NCI-H1105 (cell line): Measurements from ENCODE around the gene SELENOH.
"Not testable (repeated sequence)": the region's sequence is repeated elsewhere in the genome, so short reads cannot be mapped to it uniquely, and the experiment has no call there.

Experiments used
- DNase-seq: peaks from one replicate; lab custom pipeline; 2025; lab: John Stamatoyannopoulos, UW

Gene SELENOH, protein sequence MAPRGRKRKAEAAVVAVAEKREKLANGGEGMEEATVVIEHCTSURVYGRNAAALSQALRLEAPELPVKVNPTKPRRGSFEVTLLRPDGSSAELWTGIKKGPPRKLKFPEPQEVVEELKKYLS

DNA sequence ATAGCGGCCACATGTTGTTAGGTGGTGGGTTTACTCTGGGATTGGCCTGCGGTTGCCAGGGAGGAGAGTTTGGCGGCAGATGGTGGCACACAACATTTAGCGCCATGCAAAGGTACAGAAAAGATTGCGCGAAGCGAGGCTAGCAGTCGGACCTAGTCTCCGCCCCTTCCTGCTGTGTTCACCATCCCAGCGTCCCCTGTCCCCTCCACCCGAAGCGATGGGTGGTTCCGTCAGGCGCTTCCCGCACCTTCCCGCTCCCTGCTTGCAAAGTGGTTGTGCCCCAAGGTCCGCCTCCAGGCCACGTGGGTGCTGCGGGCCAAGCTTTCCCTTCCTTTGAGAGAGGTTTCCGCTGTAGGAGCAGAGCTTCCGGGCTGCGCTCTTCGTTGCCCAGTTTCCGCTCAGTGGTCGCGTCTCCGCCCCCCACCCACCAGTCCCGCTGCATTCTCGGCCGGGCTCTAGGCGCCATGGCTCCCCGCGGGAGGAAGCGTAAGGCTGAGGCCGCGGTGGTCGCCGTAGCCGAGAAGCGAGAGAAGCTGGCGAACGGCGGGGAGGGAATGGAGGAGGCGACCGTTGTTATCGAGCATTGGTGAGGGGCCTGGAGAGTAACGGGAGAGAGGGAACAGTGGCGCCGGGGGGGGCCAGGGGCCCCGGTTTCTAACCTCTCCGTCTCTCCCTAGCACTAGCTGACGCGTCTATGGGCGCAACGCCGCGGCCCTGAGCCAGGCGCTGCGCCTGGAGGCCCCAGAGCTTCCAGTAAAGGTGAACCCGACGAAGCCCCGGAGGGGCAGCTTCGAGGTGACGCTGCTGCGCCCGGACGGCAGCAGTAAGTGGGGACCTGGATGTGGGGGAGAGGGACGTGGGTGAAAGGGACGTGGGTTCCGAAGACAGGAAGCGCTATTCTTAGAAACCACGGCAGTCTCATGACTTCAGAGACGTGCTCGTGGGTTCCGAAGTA is at the start of gene SELENOH:
TSS of gene SELENOH (plus strand) at position 360 of the 955 bp plus-strand sequence. CDS start at position 465, 105 bp downstream.
- DNase-seq = peak; percentile 97

DNA sequence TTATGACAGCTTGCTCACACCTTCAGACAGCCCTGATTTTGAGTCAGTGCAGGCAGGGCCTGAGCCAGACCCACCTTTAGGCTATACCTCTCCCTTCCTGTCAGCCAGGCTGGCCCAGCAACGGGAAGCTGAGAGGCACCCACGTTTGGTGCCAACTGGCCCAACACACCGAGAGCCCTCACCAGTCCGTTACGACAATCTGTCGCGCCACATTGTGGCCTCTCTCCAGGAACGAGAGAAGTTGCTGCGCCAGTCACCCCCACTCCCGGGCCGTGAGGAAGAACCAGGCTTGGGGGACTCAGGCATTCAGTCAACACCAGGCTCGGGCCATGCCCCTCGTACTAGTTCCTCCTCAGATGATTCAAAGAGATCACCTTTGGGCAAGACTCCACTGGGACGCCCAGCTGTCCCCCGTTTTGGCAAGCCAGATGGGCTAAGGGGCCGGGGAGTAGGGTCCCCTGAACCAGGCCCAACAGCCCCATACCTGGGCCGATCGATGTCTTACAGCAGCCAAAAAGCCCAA is 42.4 kb upstream of the SELENOH start:
- DNase-seq = no peak

GRCh38 chr11:57699813-57700212 is 41.5 kb upstream of the SELENOH start:
- no peak for DNase-seq

- DNase-seq = no peak
Measured at GRCh38 chr11:57700425-57700824, 40.9 kb upstream of the SELENOH start.

DNA sequence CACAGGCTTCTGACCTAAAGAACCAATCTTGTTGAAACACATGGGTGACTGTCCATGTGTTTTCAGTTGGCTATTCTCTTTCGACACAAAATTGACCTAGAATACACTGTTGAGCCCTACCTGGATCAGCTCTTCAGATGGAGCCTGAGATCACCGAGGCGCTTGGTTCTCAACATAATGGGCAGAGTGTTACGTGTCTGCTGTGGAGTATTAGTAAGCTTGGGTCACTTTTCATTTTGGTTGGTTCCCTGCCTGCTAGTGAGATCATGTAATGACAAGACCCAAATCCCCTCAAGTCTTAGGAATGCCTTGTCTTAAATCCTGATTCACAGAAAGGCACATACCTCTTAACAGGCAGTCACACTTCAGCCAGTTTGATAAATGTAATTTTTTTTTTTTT is 38.0 kb upstream of the SELENOH start:
- DNase-seq = no peak

DNA sequence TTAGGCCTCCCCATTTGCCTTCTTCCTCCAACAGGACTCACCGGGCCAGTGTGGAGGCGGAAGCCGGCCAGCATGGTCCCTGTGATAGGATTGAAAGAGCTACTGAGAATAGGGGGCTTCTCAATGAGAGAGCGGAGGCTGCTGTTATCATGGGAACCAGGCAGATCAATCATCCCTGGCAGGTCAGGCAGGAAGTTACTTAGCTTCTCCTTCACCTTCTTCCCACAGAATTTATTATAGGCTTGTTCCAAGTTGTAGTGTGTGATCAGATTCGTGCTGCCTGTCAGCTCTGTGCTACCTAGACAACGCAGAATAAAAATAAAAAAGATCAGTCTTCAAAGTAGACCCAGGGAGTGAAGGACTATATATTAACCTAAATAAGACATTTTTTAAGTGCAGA is 36.4 kb upstream of the SELENOH start:
- DNase-seq = no peak

- DNase-seq = not testable (repeated sequence)
Measured at GRCh38 chr11:57705432-57705831, 35.9 kb upstream of the SELENOH start.

DNA sequence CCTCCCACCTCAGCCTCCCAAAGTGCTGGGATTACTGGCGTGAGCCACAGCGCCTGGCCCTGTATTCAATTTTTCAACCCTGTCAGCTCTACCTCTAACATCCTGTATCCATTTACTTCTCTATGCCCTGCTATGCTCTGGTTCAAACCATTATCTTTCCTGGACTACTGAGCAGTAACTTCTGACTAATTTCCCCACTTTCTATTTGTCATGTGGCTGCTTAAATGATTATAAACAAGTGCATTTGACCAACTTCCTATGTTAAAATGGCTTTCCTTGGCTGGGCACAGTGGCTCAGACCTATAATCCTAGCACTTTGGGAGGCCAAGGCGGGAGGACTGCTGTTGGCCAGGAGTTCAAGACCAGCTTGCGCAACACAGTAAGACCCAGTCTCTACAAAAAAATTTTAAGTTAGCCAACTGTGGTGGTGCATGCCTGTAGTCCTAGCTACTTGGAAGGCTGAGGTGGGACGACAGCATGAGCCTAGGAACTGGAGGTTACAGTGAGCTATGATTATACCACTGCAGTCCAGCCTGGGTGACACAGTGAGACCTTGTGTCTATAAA is 31.4 kb upstream of the SELENOH start:
- no peak for DNase-seq

GRCh38 chr11:57711414-57712255 is 29.7 kb upstream of the SELENOH start, which contains the start of gene MED19:
MED19 (minus strand) TSS chr11:57712215; CDS start chr11:57712179, 36 bp downstream.
- peak; percentile 97 for DNase-seq

GRCh38 chr11:57712256-57713150 is 28.8 kb upstream of the SELENOH start, which contains the start of gene TMX2:
TMX2 (plus strand) TSS chr11:57712593; CDS start chr11:57712619, 26 bp downstream.
- peak; percentile 98 for DNase-seq

GRCh38 chr11:57713835-57714234 is 27.5 kb upstream of the SELENOH start:
- DNase-seq = no peak

- DNase-seq = not testable (repeated sequence)
Measured at GRCh38 chr11:57716726-57717125, 24.6 kb upstream of the SELENOH start.

- DNase-seq = no peak
Measured at GRCh38 chr11:57727185-57727584, 14.1 kb upstream of the SELENOH start.

- no peak for DNase-seq
Measured at GRCh38 chr11:57728829-57729228, 12.5 kb upstream of the SELENOH start.

DNA sequence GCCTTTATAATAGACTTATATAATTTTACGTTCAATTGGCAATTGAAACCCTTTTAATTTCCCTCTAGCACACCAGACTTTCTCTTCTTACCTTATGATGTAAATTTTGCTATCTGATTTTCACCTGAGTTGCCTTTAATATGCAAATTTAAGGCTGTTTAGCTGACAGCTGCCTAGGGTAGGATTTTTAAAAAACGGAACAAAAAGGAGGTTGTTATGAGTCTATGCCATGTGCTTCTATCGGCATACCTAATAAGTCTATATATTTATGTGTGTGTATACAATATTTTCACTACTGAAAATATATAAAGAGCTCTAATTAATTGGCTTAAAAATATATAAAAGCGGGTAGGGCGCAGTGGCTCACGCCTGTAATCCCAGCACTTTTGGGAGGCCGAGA is 11.8 kb upstream of the SELENOH start:
- DNase-seq = no peak

GRCh38 chr11:57732661-57733060 is 8.6 kb upstream of the SELENOH start:
- no peak for DNase-seq

- no peak for DNase-seq
Measured at GRCh38 chr11:57735619-57736298, 5.5 kb upstream of the SELENOH start.

GRCh38 chr11:57742087-57742452 is 779 bp downstream of the SELENOH start:
- DNase-seq = no peak

GRCh38 chr11:57744357-57744756 is 3.1 kb downstream of the SELENOH start:
- no peak for DNase-seq

GRCh38 chr11:57745206-57745605 is 3.9 kb downstream of the SELENOH start:
- DNase-seq = no peak
